Stimulated activated CD4-positive, alpha-beta T cell treated with anti-CD3 and anti-CD28 coated beads, Interleukin-4, amount 100 ng/mL, for 48 hours (primary cell): ENCODE measurements around the gene PCNX4.

Source experiments
- DNase-seq, 2 donors: peaks; one replicate each; pipeline ENCODE4 v3.0.0-alpha.2; 2020; ENCODE audit warnings: low read depth in 2 of 2

The PCNX4 gene

DNA sequence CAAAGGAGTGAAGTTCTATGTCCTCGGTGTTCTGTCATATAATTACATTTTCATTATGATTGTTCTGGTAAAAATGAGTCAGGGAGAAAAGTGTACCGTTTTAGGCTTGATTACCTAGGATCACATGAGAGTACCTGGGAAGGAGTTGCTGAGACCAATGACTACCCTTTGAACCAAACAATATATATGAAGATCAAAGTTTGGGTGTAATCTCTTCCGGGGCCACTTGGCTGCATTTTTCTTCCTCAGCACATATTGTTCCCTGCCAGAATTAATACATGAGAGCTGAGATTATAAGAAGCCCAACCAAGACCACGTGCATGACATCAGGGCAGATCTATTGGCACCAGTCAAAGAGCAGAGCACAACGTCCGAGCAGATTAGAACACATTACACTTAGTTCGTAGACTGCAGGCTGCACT, 114.5 kb downstream of the PCNX4 start:
- no peak for DNase-seq

DNA sequence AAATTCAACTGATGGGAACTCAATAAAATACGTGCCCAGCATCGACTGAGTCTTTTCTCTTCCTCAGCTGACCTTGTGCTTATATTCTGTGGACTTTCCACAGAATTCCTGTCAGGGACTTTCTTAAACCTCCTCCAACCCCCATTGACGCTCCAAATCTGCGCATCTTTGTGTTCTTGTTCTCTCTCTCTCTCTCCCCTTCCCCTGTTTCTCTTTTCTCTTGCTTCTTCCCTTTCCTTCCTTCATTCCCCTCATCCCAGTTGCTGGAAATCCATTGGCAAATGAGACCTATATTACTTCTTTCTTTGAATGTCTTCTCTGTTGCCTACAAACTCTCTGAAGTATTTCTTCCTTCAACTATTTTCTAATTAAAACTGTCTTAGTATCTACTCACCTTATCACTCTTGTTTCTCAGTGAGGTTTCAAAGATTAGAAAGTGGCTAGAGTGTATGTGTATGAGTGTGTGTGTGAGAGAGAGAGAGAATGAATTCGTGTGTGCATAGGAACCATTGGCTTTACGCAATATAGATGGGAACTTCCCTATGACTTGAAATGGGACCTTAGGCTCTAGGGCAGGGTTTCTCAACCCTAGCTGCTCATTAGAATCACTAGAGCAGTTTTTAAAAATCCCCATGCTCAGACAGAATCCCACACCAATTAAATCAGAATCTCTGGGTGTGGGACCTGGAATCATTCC, 115.3 kb downstream of the PCNX4 start:
- DNase-seq = no peak

DNA sequence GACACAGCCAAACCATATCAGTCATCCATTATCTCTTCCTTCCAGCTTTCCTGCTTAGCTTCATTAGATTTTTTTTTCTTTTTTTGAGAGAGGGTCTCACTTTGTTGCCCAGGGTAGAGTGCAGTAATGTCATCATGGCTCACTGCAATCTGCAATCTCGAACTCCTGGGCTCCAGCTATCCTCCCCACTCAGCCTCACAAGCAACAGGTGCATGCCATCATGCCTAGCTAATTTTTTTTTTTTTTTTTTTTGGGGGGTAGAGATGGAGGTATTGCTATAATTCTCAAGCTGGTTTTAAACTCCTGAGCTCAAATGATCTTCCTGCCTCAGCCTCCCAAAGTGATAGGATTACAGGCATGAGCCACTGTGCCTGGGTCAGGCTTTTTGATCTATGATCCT, 119.0 kb downstream of the PCNX4 start:
- DNase-seq = no peak

DNA sequence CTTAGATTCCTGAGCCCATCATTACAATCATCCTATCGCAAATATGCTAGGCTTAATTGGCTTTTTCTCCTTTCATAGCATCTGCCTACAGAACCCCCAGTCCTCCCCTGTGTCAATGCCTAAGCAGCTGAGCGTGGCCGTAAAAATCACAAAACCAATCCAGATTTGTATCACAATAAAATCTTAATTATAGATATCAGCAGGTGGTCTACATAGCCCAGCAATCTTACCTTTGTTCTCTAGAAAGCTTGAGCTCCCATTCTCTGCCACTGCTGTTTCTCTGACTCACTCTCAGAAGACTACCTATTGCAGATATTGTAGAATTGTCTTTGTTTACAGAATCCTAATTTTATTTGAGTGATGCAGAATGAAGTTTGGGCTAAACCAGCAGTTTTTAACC, 119.4 kb downstream of the PCNX4 start:
- no peak for DNase-seq

DNA sequence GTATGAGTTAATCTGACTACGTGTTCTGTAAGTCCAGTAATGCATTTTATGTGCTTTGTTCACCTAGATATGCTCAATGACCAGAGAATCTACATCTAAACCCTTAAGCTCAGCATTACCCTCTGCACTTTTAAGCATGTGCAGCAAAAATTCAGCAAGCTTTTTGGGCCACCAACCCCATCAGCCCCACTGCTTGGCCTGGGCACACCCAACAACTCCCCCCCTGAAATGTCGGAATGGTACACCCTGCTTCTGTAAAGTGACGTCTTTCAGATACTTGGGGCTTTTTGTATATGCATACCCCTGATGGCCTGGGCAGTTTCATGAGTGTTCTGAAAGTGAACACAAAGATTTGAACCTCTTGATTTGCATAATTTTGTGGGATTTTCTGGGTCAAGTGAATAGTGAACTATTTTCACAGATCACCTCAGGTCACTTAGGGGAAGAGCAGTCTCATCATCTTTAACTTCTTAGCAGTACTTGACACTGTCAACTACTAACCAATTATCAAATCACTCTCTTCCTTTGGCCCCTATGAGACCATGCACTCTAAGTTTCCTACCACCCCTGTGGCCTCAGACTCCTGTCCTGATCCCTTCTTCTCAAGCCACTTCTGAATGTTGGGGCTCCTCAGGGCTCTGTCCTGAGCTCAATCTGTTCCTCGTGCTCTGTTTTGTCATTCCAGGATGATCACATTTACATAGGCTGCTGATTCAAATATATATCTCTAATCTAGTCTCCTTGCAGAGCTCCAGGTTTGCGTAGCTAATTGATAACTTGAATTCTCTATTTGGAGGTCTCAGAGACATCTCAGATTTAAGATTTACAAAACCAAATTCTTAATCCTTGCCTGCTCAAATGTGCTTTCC, 121.0 kb downstream of the PCNX4 start:
- DNase-seq = no peak

DNA sequence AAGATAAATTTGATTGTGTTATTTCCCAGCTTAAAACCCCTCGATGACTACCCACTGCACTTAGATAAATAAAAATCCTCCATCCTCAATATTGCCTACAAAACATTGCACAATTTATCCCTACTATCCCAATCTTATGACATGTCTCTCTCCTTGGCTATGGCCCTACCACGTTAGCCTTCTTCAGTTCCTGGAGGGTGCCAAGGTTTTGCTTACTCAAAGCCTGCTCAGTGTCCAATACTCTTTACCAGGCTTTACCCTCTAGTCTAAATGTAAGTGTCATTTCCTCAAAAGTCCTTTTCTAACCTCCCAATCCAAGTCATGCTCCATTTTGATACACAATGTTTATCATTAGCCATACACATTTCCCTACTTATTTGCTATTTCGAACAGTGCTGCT, 122.3 kb downstream of the PCNX4 start:
- no peak for DNase-seq

DNA sequence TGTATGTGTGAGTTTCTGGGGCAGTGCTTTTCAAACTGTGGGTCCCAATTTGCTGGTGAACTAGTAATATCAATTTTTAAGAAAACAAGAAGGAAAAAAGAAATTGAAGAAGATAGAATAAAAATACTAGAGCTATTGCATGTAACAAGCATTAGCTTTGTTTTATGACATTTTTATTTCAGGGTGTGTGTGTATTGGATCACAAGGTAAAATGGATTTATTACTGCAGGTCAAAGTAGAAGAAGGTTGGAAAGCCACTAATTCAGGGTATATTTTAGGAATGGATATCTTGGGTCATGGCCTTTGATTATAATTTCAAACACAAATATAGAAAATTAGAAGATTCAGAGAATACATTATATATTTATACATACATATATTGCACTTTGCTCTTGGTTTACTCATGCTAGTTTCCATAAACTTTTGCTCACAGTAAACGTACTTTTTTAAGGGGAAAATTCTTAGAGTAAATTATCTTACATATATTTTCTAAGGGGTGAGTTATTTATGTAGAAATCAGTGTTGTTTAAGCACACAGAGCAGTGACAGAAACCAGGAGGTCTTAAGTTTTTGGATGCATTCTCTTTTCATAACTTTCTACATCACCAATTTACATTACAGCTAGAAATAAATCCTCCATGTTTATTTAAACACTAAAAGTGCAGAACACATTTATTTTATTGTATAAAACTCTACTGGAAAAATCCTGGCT, 122.8 kb downstream of the PCNX4 start:
- no peak for DNase-seq

DNA sequence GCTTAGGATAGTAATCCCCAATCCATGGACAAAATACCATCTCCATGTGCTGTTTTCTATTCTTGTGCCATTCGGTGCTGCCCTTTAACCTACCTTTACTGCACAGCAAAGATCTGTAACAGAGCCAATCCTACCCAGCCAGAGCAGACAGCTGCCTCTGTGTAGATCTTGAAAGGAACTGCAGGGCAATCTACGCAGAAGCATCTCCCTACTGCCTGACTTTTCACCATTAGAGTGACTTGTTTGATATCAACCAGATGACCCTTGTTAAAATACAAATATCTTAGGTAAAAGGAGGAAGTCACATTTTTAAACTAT, 123.4 kb downstream of the PCNX4 start:
- no peak for DNase-seq

DNA sequence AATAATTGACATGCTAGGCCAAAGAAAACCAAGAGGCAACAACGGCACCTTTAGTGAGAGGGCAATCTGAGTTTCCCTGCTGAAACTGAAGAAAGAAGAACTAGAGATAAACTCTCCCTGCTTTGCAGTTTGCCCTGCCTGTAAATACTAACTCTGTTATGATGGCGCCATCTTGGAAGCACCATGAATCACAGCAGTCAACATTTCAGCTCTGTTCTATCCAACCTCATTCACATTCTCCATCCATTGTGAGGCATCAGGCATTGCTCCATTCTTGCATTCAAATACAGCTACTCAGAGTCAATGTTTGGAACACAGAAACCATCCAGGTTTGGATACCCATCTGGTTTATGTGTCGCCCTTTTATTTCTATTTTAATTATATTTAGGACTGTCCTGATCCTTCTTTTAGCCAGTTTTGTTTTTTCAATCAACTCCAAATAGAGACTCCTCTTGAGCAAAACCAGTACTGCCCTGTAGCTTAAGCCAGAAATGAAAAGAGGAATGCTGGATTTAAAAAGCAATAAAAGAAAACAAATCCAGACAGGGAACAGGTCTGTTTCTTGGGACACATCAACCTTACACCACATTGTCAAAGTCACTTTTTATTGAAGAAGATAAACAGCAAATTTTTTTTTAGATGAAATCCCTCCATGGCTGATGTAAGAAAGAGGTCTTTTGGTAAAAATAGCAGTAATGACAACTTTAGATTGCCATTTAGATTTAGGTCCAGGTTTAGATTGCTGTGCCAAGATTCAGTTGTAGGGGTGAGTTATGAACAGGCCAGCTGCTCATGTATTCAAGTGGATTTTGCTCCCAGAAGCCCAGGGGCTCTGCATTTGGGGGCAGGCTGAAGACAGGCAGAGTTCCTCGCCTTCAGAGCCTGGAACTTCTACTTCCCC, 124.0 kb downstream of the PCNX4 start:
- no peak for DNase-seq

DNA sequence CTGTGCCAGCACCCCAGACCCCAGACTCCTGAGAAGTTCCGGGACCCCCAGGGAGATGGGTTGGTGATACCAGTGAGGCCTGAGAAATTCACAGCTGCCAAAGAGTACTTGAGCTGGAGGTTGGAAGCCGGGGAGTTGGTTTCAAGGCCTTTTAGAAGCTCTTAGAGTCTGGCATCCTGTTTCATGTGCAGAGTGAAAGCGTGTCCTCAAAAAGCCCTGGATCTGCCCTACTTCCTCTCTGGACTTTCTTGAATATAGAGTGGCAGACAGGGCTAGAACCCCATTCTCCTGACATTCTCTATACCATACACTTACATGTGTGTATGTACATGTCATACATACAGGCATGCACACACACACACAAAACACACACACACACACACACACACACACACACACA, 126.0 kb downstream of the PCNX4 start:
- no peak for DNase-seq
